Measurements from ENCODE around the gene VTA1.

DNA sequence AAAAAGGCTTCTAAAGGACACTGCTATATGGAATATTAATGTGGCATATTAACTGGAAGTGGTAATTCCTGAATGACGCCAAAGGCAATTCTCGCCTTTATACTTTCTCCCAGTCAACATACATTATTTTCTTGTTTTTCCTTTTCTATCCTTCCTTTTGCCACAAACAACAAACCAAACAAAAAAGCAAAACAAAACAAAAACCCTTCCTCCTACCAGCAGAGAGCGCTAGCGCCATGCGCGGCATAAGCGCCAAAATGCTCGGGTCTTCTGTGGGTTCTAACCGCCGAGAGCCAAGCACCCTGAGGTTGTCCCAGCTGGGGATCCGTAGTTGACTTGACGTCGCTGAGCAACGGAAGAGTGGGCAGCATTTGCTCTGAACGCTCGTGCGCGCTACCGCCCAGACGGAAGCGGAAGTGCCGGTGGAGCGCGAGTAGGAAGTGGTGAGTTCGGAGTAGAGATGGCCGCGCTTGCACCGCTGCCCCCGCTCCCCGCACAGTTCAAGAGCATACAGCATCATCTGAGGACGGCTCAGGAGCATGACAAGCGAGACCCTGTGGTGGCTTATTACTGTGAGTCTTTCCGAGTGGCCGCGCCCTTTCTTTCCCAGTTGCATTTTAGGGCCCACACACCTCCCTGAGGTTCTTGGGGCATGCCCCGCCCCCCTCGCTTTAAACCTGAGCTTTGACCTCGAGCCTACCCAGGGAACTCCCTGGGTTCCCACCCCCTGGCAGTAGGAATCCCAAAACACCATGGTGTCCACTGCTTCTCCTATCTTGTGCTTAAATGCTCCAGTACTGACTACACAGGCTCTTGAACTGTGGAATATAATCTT lies at the start of gene VTA1, which contains the start of gene NMBR:
- no peak for TF ChIP-seq POLR2A (IDR thresholded peaks at IDR 0.05; ENCODE audit: low read depth)
- peak; percentile 90 to 92 (median 90) for TF ChIP-seq CTCF (IDR thresholded peaks at IDR 0.05)
- TF ChIP-seq EP300 (IDR thresholded peaks at IDR 0.05) = no peak

All from esophagus muscularis mucosa (tissue), 4 donors.